IPS DF 6.9 (cell line): ENCODE data around the gene MACROD2.
"Not testable (repeated sequence)": the region's sequence is repeated elsewhere in the genome, so short reads cannot be mapped to it uniquely, and the experiment has no call there.

Experiments used
- DNase-seq: peaks from one replicate; pipeline ENCODE4 v3.0.0-alpha.2; 2013; ENCODE audit warnings: low read depth, low spot score
- H3K27ac ChIP-seq: one replicate; pipeline ENCODE4 v1.5.1; 2013; ENCODE audit warnings: low read length, control low read depth
- H3K27me3 ChIP-seq: 2 replicates; pipeline ENCODE4 v1.6.1; 2013; ENCODE audit warnings: mild to moderate bottlenecking, low read length; ENCODE audit not compliant: control insufficient read depth, insufficient read depth
- H3K36me3 ChIP-seq: 2 replicates; pipeline ENCODE4 v1.6.1; 2013; ENCODE audit warnings: low read length; ENCODE audit not compliant: control insufficient read depth, insufficient read depth
- H3K4me1 ChIP-seq: 2 replicates; pipeline ENCODE4 v1.6.1; 2013; ENCODE audit warnings: low read length; ENCODE audit not compliant: control insufficient read depth, insufficient read depth
- H3K4me3 ChIP-seq: 2 replicates; pipeline ENCODE4 v1.5.1; 2013; ENCODE audit warnings: mild to moderate bottlenecking, low read length
- H3K9me3 ChIP-seq: 2 replicates; pipeline ENCODE4 v1.6.1; 2013; ENCODE audit warnings: low read length, inconsistent platforms; ENCODE audit not compliant: control insufficient read depth, insufficient read depth
- WGBS: extraction: QIAGEN DNeasy Blood & Tissue Kit; methylation state at CpG from one replicate; pipeline ENCODE4 v1.1.7; 2013; ENCODE audit warnings: mixed read lengths, missing lambda C conversion rate; ENCODE audit not compliant: insufficient read length, insufficient coverage; 5-methylcytosine and 5-hydroxymethylcytosine counted together

The MACROD2 gene

DNA sequence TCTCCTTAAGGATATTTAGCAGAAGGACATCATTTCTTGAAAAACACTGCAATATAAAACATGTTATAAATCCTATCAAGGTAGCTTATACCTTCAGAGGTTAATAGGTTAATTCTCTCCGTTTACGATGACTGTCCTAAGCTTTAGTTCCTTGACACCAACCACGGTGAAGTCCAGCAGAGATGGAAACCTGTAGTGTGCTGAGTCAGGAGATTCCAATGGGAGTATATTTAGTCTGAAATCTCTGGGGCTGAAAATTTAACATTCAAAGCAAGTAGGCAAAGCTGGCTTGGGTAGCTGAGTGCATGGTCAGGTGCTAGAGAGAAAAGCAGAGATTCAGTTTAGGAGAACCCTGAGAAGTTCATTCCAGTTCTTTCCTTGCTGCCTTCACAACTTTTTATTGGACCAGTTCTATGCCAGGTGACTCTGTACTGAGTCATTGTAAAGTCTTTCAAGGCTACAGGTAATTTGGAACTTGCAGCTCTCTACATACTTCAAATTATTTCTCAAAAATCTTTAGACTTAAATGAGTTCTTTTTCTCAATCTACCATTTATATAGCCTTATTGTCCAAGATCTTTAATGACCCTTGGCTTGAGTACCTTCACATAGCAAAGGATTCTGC is 1351.5 kb downstream of the MACROD2 start:
- no peak for DNase-seq
- no CpG with 5 or more reads among the region's 3 CpGs for WGBS
- Histone ChIP-seq H3K9me3 (no peaks in the 10 kb centered on the region), H3K36me3 (no peaks in the 10 kb centered on the region), H3K4me3 (no peak overlapping the region), H3K4me1 (no peaks in the 10 kb centered on the region), H3K27ac (no peak overlapping the region), H3K27me3 (no peaks in the 10 kb centered on the region)

DNA sequence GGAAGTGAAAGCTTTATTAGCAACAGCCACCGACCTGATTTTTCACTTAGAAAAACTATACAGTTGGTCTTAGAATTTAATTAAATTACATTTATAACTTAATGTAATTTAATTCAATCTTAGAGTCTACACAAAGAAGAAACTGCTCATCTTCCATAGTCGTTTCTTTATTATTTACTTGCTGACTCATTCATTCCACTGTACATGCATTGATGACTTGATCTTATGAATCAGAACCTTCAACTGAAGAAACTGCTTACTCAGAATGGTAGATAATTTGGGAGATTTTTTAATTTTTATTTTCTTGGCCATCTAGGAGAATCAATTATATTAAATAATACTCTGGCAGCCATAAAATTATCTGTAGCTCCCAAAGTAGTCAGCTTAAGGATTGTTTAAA is 1363.7 kb downstream of the MACROD2 start:
- H3K4me3 ChIP-seq, result no peak overlapping the region
- H3K27ac ChIP-seq, result no peak overlapping the region
- H3K27me3 ChIP-seq, result no peaks in the 10 kb centered on the region
- WGBS, result no CpG with 5 or more reads among the region's 2 CpGs
- DNase-seq, result no peak
- H3K4me1 ChIP-seq, result no peaks in the 10 kb centered on the region; the same call in 1 of the 2 replicates
- H3K9me3 ChIP-seq, result no peaks in the 10 kb centered on the region
- H3K36me3 ChIP-seq, result no peaks in the 10 kb centered on the region

DNA sequence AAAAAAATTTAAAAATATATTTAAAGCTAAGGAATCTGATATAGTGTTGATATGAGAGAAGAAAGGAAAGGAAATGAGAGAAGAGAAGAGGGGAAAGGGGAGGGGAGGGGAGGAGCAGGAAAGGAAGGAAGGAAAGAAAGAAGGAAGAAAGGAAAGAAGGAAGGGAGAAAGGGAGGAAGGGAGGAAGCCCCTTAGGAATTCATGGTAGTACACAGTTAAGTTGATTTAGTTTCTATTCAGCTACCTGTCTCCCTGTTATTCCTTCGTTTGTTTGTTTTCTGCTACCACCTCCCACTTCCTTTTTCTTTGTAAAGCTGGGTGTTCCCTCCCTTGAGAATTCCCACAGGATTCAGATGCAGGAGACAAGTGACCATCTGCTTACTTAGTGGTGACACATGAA is 1367.5 kb downstream of the MACROD2 start:
- WGBS, result no CpG with 5 or more reads among the region's 1 CpG
- Histone ChIP-seq H3K36me3 (no peaks in the 10 kb centered on the region), H3K4me1 (no peaks in the 10 kb centered on the region; the same call in 1 of the 2 replicates), H3K4me3 (no peak overlapping the region), H3K27ac (no peak overlapping the region), H3K27me3 (no peaks in the 10 kb centered on the region), H3K9me3 (no peaks in the 10 kb centered on the region)
- no peak for DNase-seq

DNA sequence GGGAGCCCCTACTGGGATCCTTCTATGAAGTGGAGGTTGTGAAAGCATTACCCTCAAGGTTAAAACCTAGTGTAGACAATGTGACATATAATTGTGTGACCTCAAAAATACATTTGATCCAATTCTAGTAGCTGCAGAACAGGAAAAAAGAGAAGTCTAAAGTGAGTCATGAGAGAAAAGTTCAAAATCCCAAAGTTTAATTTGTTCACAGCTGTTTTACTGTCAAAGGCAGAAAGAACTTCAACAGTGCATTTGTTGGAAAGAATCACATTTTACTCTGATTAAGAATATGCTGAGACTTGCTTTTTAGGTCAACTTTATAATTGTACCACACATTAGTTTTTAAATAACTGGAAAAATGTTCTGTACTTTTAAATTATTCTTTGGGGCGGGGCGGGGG is 1369.5 kb downstream of the MACROD2 start:
- H3K27me3 ChIP-seq, result no peaks in the 10 kb centered on the region
- no peak overlapping the region for H3K4me3 ChIP-seq
- no peaks in the 10 kb centered on the region for H3K36me3 ChIP-seq
- no peak for DNase-seq
- H3K27ac ChIP-seq, result no peak overlapping the region
- H3K9me3 ChIP-seq, result no peaks in the 10 kb centered on the region
- 100% methylated on average over 2 of the region's 2 CpGs for WGBS
- no peaks in the 10 kb centered on the region; the same call in 1 of the 2 replicates for H3K4me1 ChIP-seq

DNA sequence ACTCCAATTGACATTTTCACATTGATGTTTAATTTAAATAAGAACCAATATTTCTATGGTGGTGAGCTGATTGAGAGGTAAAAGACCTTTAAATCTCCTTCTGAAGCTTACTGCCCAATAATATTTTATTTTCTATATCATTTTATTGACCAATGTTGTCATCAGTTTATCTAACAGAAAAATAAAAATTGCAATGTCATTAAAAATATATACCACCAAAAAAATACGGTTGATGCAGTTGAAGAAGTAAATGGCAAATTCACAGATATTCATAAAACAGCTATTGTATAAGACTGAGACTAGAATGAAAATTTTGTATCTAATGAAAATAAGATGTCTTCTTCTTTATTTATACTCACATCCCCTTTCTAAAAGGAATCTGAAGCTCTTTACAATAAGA is 1375.1 kb downstream of the MACROD2 start:
- no CpG with 5 or more reads among the region's 1 CpG for WGBS
- Histone ChIP-seq H3K27me3 (no peaks in the 10 kb centered on the region), H3K9me3 (no peaks in the 10 kb centered on the region), H3K4me3 (no peak overlapping the region), H3K4me1 (no peaks in the 10 kb centered on the region), H3K36me3 (no peaks in the 10 kb centered on the region), H3K27ac (no peak overlapping the region)
- DNase-seq, result no peak

DNA sequence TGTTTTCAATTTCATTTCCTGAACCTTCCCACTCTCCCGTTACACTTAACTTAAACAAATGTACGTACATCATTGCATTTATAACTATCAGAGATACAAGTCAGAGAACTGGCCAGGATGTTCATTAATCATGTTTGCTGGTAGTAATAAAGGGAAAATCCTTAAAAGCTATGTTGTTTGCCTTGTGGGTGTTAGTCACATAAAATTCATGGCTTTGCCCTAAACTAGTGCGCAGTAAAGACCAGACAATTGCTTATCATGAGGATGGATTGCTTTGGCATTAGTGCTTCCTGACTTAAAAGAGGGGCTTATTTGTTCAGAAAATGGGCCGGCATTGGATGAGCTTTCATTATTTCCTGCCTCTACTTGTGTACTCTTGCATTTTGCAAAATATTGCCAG is 1379.4 kb downstream of the MACROD2 start:
- H3K4me3 ChIP-seq, result no peak overlapping the region
- WGBS, result no CpG with 5 or more reads among the region's 4 CpGs
- no peaks in the 10 kb centered on the region for H3K9me3 ChIP-seq
- DNase-seq, result no peak
- H3K36me3 ChIP-seq, result no peaks in the 10 kb centered on the region
- no peak overlapping the region for H3K27ac ChIP-seq
- H3K4me1 ChIP-seq, result no peaks in the 10 kb centered on the region
- no peaks in the 10 kb centered on the region for H3K27me3 ChIP-seq

DNA sequence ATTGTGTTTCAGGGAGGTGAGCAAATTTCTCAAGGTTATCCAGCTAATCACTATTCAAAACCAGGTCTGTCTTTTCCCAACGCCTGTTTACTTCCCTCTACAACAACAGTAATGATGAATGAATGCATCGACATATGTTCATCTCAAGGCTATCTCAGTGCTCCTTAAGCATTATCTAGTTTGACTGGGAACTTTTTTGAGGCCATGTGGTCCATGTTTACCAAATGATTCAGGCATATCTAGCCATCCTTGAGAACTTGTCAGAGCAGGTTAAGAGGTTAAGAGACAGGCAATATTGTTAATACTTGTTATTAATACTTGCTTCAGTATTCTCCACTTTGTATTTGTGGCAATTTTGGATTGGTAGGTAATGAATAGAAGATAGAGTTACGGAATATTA is 1380.5 kb downstream of the MACROD2 start:
- H3K4me1 ChIP-seq, result no peaks in the 10 kb centered on the region
- no peaks in the 10 kb centered on the region for H3K9me3 ChIP-seq
- no peak overlapping the region for H3K27ac ChIP-seq
- H3K27me3 ChIP-seq, result no peaks in the 10 kb centered on the region
- no peak overlapping the region for H3K4me3 ChIP-seq
- DNase-seq, result no peak
- H3K36me3 ChIP-seq, result no peaks in the 10 kb centered on the region
- 100% methylated on average over 1 of the region's 3 CpGs for WGBS

DNA sequence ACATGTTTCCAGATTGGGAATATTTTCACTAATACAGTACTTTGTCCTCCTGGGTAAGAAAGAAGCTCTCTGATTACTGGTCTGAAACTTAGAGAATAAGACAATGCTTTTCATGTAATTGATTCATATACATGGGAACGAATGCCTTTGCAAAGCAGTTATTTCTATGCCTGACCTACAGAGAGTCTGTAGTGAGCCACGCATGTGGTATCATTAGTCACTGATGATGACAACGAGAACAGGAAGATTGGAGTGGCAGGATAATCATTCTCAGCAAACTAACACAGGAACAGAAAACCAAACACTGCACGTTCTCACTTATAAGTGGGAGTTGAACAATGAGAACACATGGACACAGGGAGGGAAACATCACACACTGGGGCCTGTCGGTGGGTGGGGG is 1382.3 kb downstream of the MACROD2 start:
- DNase-seq, H3K4me1 ChIP-seq: not testable (repeated sequence)
- no CpG with 5 or more reads among the region's 5 CpGs for WGBS

DNA sequence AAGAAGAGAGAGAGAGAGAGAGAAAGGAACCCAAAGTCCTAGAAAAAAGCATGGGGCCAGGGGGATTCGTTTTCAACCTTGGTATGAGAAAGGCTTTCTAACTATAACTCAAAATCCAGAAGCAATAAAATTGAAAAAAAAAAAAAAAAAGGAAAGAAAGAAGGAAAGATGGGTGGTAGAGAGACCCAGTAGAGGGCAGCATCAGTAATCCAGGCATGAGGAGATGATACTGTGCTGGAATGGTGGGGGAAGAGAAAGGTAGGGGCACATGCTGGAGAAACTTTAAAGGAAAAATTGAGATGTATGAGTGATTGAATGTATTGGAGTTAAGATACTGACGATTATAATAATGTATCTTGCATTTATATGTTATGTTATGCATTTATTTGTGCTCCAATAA is 1382.8 kb downstream of the MACROD2 start:
- no peaks in the 10 kb centered on the region for H3K36me3 ChIP-seq
- WGBS, result 100% methylated on average over 1 of the region's 2 CpGs
- DNase-seq, result no peak
- H3K27ac ChIP-seq, result no peak overlapping the region
- no peak overlapping the region for H3K4me3 ChIP-seq
- H3K9me3 ChIP-seq, result no peaks in the 10 kb centered on the region
- H3K27me3 ChIP-seq, result no peaks in the 10 kb centered on the region
- H3K4me1 ChIP-seq, result no peaks in the 10 kb centered on the region

More for the DNA sequence above, 1382.3 kb downstream of the MACROD2 start:
- not testable (repeated sequence) for H3K4me3 ChIP-seq, H3K36me3 ChIP-seq, H3K27me3 ChIP-seq, H3K9me3 ChIP-seq, H3K27ac ChIP-seq

DNA sequence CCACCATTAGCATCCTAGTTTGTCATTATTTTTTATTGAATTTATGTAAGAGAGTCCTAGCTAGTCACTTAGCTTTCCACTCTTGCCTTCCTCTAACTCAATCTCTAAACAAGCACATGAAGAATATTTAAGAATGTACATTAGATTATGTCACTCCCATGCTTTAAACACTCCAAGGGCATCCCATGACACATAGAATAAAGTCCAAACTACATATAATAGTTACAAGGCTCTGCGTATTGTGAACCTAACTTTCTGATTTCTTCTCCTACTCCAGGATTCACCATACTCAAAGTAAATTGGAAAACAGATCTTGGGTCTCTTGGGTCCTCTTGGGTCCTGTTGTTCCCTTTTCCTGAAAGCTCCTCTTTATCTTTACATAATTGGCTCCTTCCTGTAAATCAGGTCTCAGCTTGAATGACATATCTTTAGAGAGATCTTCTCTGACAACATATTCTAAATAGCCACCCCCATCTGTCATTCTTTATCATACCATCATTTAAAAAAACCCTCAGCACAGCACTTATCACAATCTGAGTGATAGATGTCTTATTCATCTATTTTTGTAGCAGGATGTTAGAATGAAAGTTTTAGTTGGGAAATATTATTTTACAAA is 1384.5 kb downstream of the MACROD2 start:
- no CpG with 5 or more reads among the region's 1 CpG for WGBS
- H3K9me3 ChIP-seq, result no peaks in the 10 kb centered on the region
- H3K4me1 ChIP-seq, result no peaks in the 10 kb centered on the region
- H3K36me3 ChIP-seq, result no peaks in the 10 kb centered on the region
- H3K27ac ChIP-seq, result no peak overlapping the region
- no peak overlapping the region for H3K4me3 ChIP-seq
- no peak for DNase-seq
- no peaks in the 10 kb centered on the region for H3K27me3 ChIP-seq

DNA sequence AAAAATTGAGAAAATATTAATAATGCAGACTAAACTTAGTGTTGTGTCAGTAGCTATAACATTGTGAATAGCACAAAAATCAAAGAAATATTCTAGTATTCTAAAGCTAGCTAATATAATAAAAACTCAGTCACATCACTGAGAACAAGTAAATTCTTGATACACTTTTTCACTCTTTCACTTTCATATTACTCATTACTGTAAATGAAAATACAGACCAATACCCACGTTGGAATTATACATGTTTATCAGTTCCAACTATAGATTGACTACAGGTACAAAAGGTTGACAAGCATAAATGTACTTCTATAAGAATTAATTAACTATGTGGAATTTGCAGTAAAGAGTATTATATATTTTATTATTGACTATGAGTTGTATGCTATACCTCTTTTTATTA is 1385.5 kb downstream of the MACROD2 start:
- no CpG with 5 or more reads among the region's 1 CpG for WGBS
- no peaks in the 10 kb centered on the region for H3K9me3 ChIP-seq

More for the DNA sequence above, 1385.5 kb downstream of the MACROD2 start:
- no peaks in the 10 kb centered on the region for H3K27me3 ChIP-seq
- no peak for DNase-seq
- H3K4me1 ChIP-seq, result no peaks in the 10 kb centered on the region
- no peak overlapping the region for H3K27ac ChIP-seq
- no peaks in the 10 kb centered on the region for H3K36me3 ChIP-seq
- H3K4me3 ChIP-seq, result no peak overlapping the region
